Kidney (tissue), 14 donors: Measurements from ENCODE around the gene PTRH2. TPM values are rescaled to one million over a fixed set of nuclear protein-coding genes. Genes with fewer than 3 reads are reported as not detected.
A peak's percentile ranks its signal among the peaks of the same experiment; 100 is the strongest.

Source experiments
- DNase-seq, 5 donors: peaks; one replicate each; pipeline ENCODE4 v3.0.0-alpha.2; 2013 to 2020
- FAIRE-seq: peaks from 2 replicates; lab custom pipeline; 2012; peaks lifted over from hg19 to GRCh38; lab: Jason Lieb, UNC
- H3K27ac ChIP-seq, 2 donors: one replicate each; pipeline ENCODE4 v1.7.0; 2013; ENCODE audit warnings: low read depth in 2 of 2, low read length in 2 of 2, inconsistent platforms in 1 of 2
- H3K27me3 ChIP-seq: one replicate; pipeline ENCODE4 v1.7.1; 2013; ENCODE audit warnings: low read length, inconsistent platforms; ENCODE audit not compliant: control insufficient read depth, insufficient read depth
- H3K36me3 ChIP-seq, 3 donors: one replicate each; pipeline versions ENCODE4 v1.7.0 to v1.7.1; 2013; ENCODE audit warnings: low read length in 3 of 3, control low read depth in 1 of 3, inconsistent platforms in 1 of 3; ENCODE audit not compliant: insufficient read depth in 3 of 3, control insufficient read depth in 2 of 3
- H3K4me1 ChIP-seq, 3 donors: one replicate each; pipeline versions ENCODE4 v1.7.0 to v1.7.1; 2013; ENCODE audit warnings: low read length in 3 of 3, inconsistent platforms in 1 of 3, low read depth in 1 of 3; ENCODE audit not compliant: control insufficient read depth in 2 of 3, insufficient read depth in 2 of 3
- H3K4me3 ChIP-seq, 3 donors: one replicate each; pipeline versions ENCODE4 v1.7.0 to v1.8.1; 2013; ENCODE audit warnings: low read length in 3 of 3, control low read depth in 1 of 3, inconsistent platforms in 1 of 3
- H3K9ac ChIP-seq, 3 donors: one replicate each; pipeline versions ENCODE4 v1.7.0 to v1.7.1; 2013; ENCODE audit warnings: low read length in 3 of 3, control low read depth in 1 of 3, inconsistent platforms in 1 of 3
- H3K9me3 ChIP-seq, 3 donors: one replicate each; pipeline versions ENCODE4 v1.7.0 to v1.7.1; 2013; ENCODE audit warnings: low read length in 3 of 3, control low read depth in 1 of 3, inconsistent platforms in 1 of 3; ENCODE audit not compliant: control insufficient read depth in 2 of 3, insufficient read depth in 1 of 3
- intact Hi-C: fragments of 100-400 bp; cut with DNase I; formaldehyde crosslinking; loops from one replicate; pipeline ENCODE4 v1.11.1; 2022
- polyA plus RNA-seq: library from polyadenylated mRNA; stranded (reverse); fragments of 350-450 nt; fragmentation: Illumina TruSeq; extraction: RNeasy Lipid Tissue Mini Kit (QIAGEN cat#74804); gene quantifications from one replicate; pipeline ENCODE4 v1.2.3, GENCODE V29; 2014; ENCODE audit warnings: low read depth, low replicate concordance; ENCODE audit not compliant: insufficient read depth
- total RNA-seq: library from RNA; stranded (reverse); fragmentation: NEBNext Ultra II Directional; extraction: Animal tissue kit (Norgen Biotek cat#: 25700); gene quantifications from one replicate; pipeline ENCODE4 v1.2.1, GENCODE V29; 2021
- TF ChIP-seq, protein P1 (sequence below): IDR thresholded peaks from 3 replicates; pipeline ENCODE4 v1.5.1; 2012; ENCODE audit warnings: mild to moderate bottlenecking, moderate library complexity, borderline replicate concordance; ENCODE audit not compliant: insufficient read depth; ENCODE audit errors: extremely low read depth
- donor health status: control.
- donor health status: control.
- donor health status: control.
- donor health status: control.
- donor health status: control.
- donor health status: DM: yes; HTN: yes; CAD: no.
- donor health status: Normal renal cell carcinoma (clear cell type).

Gene PTRH2
- total and polyA plus RNA-seq, 2 donors from 2014 or later: 17.3 to 27.6 TPM

DNA sequence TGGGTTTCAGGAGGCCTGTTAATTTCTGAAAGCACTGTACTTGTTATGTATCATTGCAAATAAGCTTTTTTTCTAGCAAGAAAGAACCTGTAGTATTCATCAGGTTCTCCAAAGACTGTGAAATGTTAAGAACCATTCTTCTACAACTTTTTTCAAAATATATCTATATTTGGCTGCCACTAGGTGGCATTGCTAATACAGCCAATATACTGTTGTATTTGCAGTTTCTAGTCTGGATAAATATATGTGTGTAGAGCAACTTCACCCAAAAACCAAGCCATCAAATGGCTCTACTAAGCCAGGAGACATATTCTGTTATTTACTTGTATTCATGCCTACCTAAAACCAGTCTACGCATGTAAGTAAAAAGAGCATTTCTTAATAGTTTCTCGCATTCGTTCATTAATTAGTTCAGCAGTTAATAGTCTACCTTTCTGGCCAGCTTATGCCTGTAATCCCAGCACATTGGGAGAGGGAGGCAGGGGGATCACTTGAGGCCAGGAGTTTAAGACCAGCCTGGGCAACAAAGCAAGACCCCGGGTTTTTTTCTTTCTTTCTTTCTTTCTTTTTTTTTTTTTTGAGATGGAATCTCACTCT, 39.7 kb upstream of the PTRH2 start:
- H3K4me3 ChIP-seq: no peak overlapping the region
- FAIRE-seq: no peak
- no peaks in the 10 kb centered on the region for H3K4me1 ChIP-seq
- H3K9ac ChIP-seq: no peak overlapping the region
- DNase-seq: peak in 2 of 5 donors; percentile 38 to 64
- TF ChIP-seq, protein P1, sequence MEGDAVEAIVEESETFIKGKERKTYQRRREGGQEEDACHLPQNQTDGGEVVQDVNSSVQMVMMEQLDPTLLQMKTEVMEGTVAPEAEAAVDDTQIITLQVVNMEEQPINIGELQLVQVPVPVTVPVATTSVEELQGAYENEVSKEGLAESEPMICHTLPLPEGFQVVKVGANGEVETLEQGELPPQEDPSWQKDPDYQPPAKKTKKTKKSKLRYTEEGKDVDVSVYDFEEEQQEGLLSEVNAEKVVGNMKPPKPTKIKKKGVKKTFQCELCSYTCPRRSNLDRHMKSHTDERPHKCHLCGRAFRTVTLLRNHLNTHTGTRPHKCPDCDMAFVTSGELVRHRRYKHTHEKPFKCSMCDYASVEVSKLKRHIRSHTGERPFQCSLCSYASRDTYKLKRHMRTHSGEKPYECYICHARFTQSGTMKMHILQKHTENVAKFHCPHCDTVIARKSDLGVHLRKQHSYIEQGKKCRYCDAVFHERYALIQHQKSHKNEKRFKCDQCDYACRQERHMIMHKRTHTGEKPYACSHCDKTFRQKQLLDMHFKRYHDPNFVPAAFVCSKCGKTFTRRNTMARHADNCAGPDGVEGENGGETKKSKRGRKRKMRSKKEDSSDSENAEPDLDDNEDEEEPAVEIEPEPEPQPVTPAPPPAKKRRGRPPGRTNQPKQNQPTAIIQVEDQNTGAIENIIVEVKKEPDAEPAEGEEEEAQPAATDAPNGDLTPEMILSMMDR: peak; percentile 53
- no peaks in the 10 kb centered on the region for H3K27me3 ChIP-seq
- H3K36me3 ChIP-seq: no peaks in the 10 kb centered on the region
- H3K27ac ChIP-seq: no peak overlapping the region
- intact Hi-C loops: no loop called here
- no peaks in the 10 kb centered on the region for H3K9me3 ChIP-seq

DNA sequence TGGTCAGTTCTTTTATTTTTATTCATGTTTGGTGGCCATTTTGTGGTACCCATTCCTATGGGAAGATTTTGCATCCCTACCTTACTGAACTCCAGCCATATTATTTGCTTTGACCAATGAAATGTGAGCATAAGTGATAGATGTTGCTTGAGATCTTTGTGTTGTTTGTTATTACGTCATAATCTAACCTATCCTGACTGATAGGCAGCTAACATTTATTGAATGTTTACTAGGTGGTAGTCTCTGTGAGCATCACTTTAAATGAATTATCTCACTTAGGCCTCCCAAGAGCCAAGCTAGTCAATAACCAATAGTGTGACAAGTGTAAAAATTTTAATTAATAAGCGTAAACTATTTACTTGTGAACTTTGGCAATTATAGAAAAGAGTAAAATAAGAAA, 37.8 kb upstream of the PTRH2 start:
- no peaks in the 10 kb centered on the region for H3K9me3 ChIP-seq
- H3K9ac ChIP-seq: no peak overlapping the region
- H3K4me3 ChIP-seq: no peak overlapping the region
- TF ChIP-seq, protein P1: no peak
- FAIRE-seq (no peak), DNase-seq (no peak)
- H3K27me3 ChIP-seq: no peaks in the 10 kb centered on the region
- H3K4me1 ChIP-seq: no peaks in the 10 kb centered on the region
- intact Hi-C loops: no loop called here
- no peak overlapping the region for H3K27ac ChIP-seq
- peaks cover 0 to 4% (median 0%) of the 10 kb centered on the region in 3 donors for H3K36me3 ChIP-seq

DNA sequence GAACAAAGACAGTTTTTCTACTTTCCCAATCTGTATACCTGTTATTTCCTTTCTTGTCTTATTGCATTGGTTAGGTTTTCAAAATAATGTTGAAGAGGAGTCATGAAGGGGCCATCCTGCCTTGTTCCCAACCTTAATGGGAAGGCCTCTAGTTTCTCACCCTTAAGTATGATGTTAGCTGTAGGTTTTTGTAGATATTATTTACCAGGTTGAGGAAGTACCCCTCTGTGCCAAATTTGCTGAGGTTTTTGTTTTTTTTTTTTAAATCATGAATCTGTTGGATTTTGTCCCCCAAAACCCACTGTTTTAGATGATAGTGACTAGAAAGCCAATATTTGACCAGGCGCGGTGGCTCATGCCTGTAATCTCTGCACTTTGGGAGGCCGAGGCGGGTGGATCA, 36.6 kb upstream of the PTRH2 start:
- Histone ChIP-seq H3K9me3 (no peaks in the 10 kb centered on the region), H3K4me1 (no peaks in the 10 kb centered on the region), H3K36me3 (peaks cover 0 to 5% (median 0%) of the 10 kb centered on the region in 3 donors), H3K27me3 (no peaks in the 10 kb centered on the region), H3K4me3 (no peak overlapping the region), H3K27ac (no peak overlapping the region), H3K9ac (no peak overlapping the region)
- no peak for DNase-seq
- intact Hi-C loops: no loop called here
- FAIRE-seq: no peak
- TF ChIP-seq, protein P1: no peak

DNA sequence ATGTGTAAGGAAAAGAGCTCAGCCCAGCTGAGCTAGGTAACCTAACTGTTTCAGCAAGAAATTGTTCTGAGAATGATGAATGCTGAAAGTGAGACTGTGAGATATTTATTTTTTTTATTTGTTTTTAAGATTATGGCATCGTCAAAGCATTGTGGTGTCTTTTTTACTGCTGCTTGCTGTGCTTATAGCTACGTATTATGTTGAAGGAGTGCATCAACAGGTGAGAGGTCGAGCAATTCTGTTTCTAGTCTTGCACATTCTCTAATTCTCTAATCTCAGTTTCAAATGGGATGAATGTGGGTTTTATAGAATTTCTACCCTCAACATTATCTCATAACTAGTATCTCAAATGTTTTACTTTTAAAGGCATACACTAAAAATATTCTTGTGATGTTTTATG, 30.1 kb upstream of the PTRH2 start:
- intact Hi-C loops: no loop called here
- Histone ChIP-seq H3K9me3 (no peaks in the 10 kb centered on the region), H3K27ac (no peak overlapping the region), H3K9ac (no peak overlapping the region), H3K27me3 (no peaks in the 10 kb centered on the region), H3K36me3 (peaks cover 0 to 14% (median 2%) of the 10 kb centered on the region in 3 donors), H3K4me1 (no peaks in the 10 kb centered on the region), H3K4me3 (no peak overlapping the region)
- FAIRE-seq (no peak), DNase-seq (no peak)
- TF ChIP-seq, protein P1: no peak
